GM23338 (cell line): Measurements from ENCODE around the gene FKBP5. TPM values are rescaled to one million over a fixed set of nuclear protein-coding genes. Genes with fewer than 3 reads are reported as not detected.
A peak's percentile ranks its signal among the peaks of the same experiment; 100 is the strongest.

Experiments used
- ATAC-seq: fragments of 200-7000 bp; cut with Tn5 transposase; 3 replicates; pipeline ENCODE4 v1.9.1; 2020
- DNase-seq: peaks from one replicate; pipeline ENCODE4 v3.0.0-alpha.2; 2015; ENCODE audit warnings: low spot score
- H2AFZ ChIP-seq: fragments of 200-600 bp; sonication (generic); 2 replicates; pipeline ENCODE4 v1.8.0; 2016; ENCODE audit warnings: antibody characterized with exemption, mild to moderate bottlenecking, moderate library complexity
- H3F3A ChIP-seq: fragments of 200-600 bp; sonication (generic); replicated peaks from 2 replicates; pipeline ENCODE4 v1.8.0; 2017; ENCODE audit warnings: antibody characterized with exemption, mixed run types, low read depth
- H3K27ac ChIP-seq: fragments of 200-600 bp; sonication (generic); 2 replicates; pipeline ENCODE4 v1.6.1; 2016; ENCODE audit warnings: low read depth
- H3K27me3 ChIP-seq: fragments of 200-600 bp; sonication (generic); 2 replicates; pipeline ENCODE4 v1.8.0; 2016; ENCODE audit warnings: mild to moderate bottlenecking, mixed run types, moderate library complexity; ENCODE audit not compliant: insufficient read depth
- H3K36me3 ChIP-seq: fragments of 200-600 bp; sonication (generic); 2 replicates; pipeline ENCODE4 v1.8.0; 2016; ENCODE audit warnings: mild to moderate bottlenecking; ENCODE audit not compliant: insufficient read depth
- H3K4me1 ChIP-seq: fragments of 200-600 bp; sonication (generic); 2 replicates; pipeline ENCODE4 v1.8.0; 2016; ENCODE audit warnings: mild to moderate bottlenecking, moderate library complexity; ENCODE audit not compliant: insufficient read depth
- H3K4me2 ChIP-seq: fragments of 200-600 bp; sonication (generic); 2 replicates; pipeline ENCODE4 v1.7.1; 2017; ENCODE audit warnings: mixed run types
- H3K4me3 ChIP-seq: fragments of 200-600 bp; sonication (generic); 2 replicates; pipeline ENCODE4 v1.6.1; 2016; ENCODE audit warnings: mixed run types
- H3K79me2 ChIP-seq: fragments of 200-600 bp; sonication (generic); replicated peaks from 2 replicates; pipeline ENCODE4 v1.8.0; 2017; ENCODE audit warnings: mild to moderate bottlenecking; ENCODE audit not compliant: insufficient read depth
- H3K9me2 ChIP-seq: fragments of 200-600 bp; sonication (generic); 2 replicates; pipeline ENCODE4 v1.8.0; 2017; ENCODE audit not compliant: insufficient read depth
- H4K20me1 ChIP-seq: fragments of 200-600 bp; sonication (generic); replicated peaks from 2 replicates; pipeline ENCODE4 v1.8.0; 2017; ENCODE audit warnings: mild to moderate bottlenecking; ENCODE audit not compliant: insufficient read depth
- H3K27ac Mint-ChIP-seq: 2 replicates; pipeline ENCODE4 v1.8.0; 2020; ENCODE audit warnings: inconsistent platforms, mild to moderate bottlenecking, moderate library complexity, mixed read lengths
- H3K27me3 Mint-ChIP-seq: 3 replicates; pipeline ENCODE4 v1.8.0; 2022; ENCODE audit warnings: low read depth, mild to moderate bottlenecking, moderate library complexity, mixed read lengths, inconsistent platforms; ENCODE audit not compliant: insufficient read depth, poor library complexity
- H3K36me3 Mint-ChIP-seq: 3 replicates; pipeline ENCODE4 v1.8.0; 2021; ENCODE audit warnings: low read depth, mild to moderate bottlenecking, inconsistent platforms, moderate library complexity, mixed read lengths
- H3K4me1 Mint-ChIP-seq: 3 replicates; pipeline ENCODE4 v1.8.0; 2020; ENCODE audit warnings: mild to moderate bottlenecking, inconsistent platforms, mixed read lengths
- H3K4me3 Mint-ChIP-seq: 3 replicates; pipeline ENCODE4 v1.8.0; 2021; ENCODE audit warnings: moderate library complexity, mild to moderate bottlenecking, inconsistent platforms, mixed read lengths
- H3K9me3 Mint-ChIP-seq: 3 replicates; pipeline ENCODE4 v1.8.0; 2020; ENCODE audit warnings: moderate library complexity, mild to moderate bottlenecking, inconsistent platforms, mixed read lengths
- CREB1 ChIP-seq: fragments of 250-450 bp; sonication (Bioruptor Pico); IDR thresholded peaks from 2 replicates; pipeline ENCODE4 v1.5.0; 2020; ENCODE audit warnings: low read depth, mild to moderate bottlenecking, moderate library complexity
- CTCF ChIP-seq, 2 experiments: fragments of 200-600 bp in 1 of 2; sonication (generic) in 1 of 2; conservative IDR thresholded peaks; 2 replicates each; pipeline versions ENCODE4 v1.5.1 to v1.6.1; 2016 to 2017; ENCODE audit warnings: antibody characterized with exemption in 2 of 2, low read depth in 2 of 2, mild to moderate bottlenecking in 2 of 2, moderate library complexity in 1 of 2
- ZNF462 ChIP-seq: fragments of 250-450 bp; sonication (Bioruptor Pico); IDR thresholded peaks from 2 replicates; pipeline ENCODE4 v1.5.0; 2020; ENCODE audit warnings: mild to moderate bottlenecking, moderate library complexity
- polyA plus RNA-seq: library from polyadenylated mRNA; unstranded; fragments of >200 nt; fragmentation: Nextera tagmentation; extraction: Ambion mirVana; gene quantifications from 2 replicates; pipeline ENCODE4 v1.2.1, GENCODE V29; 2016
- total RNA-seq: library from RNA; depleted of rRNA; stranded (reverse); fragments of >200 nt; shearing (Covaris generic); gene quantifications from 2 replicates; pipeline ENCODE4 v1.2.3, GENCODE V29; 2014

Gene FKBP5
- total and polyA plus RNA-seq, 2 experiments from 2014 or later: 19.8 to 28.6 TPM

DNA sequence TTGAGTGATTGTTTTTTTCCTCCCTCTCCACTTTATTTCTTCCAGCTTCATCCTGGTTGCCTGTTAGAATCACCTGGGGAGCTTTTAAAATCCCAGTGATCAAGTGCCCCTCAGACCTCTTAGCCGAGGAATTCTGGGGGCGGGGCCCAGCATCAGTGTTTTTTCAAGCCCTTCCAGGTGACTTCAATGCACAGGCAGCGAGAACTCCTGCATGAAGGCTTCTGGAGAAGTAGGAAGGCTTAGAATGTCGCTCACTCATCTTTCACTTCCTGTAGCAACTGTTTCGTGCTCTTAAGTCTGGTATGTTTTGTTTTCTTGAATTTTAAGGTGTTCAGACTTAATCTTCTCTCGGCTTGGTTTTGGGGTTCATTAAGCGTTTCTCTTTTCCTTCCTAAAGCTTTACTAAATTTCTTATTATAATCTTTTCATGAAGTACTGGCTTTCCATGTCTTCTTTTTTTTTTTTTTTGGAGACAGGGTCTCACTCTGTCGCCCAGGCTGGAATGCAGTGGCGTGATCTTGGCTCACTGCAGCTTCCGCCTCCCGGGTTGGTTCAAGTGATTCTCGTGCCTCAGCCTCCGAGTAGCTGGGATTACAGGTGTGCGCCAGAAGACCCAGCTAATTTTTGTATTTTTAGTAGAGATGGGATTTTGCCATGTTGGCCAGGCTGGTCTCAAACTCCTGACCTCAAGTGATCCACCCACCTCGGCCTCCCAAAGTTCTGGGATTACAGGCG lies 145.1 kb downstream of the FKBP5 start:
- Mint-ChIP-seq H3K36me3 (no peaks in the 10 kb centered on the region), H3K27ac (peak overlapping the region; percentile 53; the same call in 1 of the 2 replicates), H3K4me1 (peaks cover 17% of the 10 kb centered on the region), H3K9me3 (no peaks in the 10 kb centered on the region), H3K27me3 (peaks cover 9% of the 10 kb centered on the region), H3K4me3 (0 out of 3 replicates have a peak overlapping the region, but pooled peaks have one; percentile 10)
- Histone ChIP-seq H3K9me2 (no peaks in the 10 kb centered on the region), H3K36me3 (no peaks in the 10 kb centered on the region), H3K79me2 (no peaks in the 10 kb centered on the region), H3K27ac (no peak overlapping the region; the same call in 1 of the 2 replicates), H3K4me1 (peaks cover 7% of the 10 kb centered on the region; the same call in 1 of the 2 replicates), H3K4me2 (no peak overlapping the region), H4K20me1 (no peaks in the 10 kb centered on the region), H2AFZ (peak overlapping the region; percentile 15; the same call in 1 of the 2 replicates), H3K27me3 (no peaks in the 10 kb centered on the region), H3K4me3 (no peak overlapping the region), H3F3A (no peaks in the 10 kb centered on the region)
- ATAC-seq (peak; percentile 87), DNase-seq (peak; percentile 92)
- TF ChIP-seq CTCF (conservative IDR thresholded peaks at IDR 0.05; ENCODE audit: low read depth in 2 of 2) (no peak), CREB1 (peak; percentile 38; the same call in 1 of the 2 replicates), ZNF462 (CRISPR knock-in tag) (peak; percentile 38; the same call in 1 of the 2 replicates)
